Kidney tubule cell (primary cell): ENCODE measurements around the gene SPATA24.
"Not testable (repeated sequence)": the region's sequence is repeated elsewhere in the genome, so short reads cannot be mapped to it uniquely, and the experiment has no call there.

ENCODE experiments used
- DNase-seq: peaks from one replicate; pipeline ENCODE4 v3.0.0-alpha.2; 2018; ENCODE audit warnings: low spot score

The SPATA24 gene

DNA sequence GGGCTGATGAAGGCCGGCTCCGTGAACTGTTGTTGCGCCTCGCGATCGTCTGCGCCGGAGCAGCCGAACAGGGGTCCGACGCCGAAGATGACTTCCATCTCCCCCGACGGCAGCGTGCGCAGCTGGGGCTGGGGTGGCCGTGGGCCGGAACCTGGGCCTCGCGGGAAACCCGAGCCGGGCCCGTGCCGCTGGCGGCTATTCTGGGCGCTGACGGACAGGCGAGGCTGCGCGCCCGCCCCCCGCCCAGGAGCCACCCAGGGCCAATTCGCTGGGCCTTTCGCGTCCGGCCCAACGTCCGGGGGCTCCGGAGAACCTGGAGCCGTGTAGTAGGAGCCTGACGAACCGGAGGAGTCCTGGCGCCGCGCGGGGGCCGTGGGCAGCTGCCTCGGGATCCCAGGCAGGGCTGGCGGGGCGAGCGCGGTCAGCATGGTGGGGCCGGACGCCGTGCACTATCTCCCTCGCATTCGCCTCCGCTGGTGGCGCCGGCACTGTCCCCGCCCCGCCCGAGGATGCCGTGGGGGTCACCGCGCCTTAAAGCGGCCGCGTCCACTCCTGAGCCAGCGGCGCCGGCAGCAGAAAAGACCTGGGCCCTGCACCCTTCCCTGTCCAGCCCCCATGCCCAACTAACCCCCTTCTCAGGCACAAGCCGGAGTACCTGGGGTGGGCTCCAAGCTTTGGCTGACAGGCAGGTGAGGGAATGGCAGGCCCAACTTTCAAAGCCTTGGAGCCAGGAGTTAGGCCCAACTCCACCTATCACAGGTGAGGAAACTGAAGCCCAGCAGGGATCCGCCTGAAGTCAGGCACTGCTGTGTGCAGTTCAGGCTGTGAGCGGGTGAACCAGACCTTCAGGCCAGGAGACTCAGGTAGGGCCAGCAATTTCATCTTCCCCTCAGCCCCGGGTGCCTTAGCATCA is 9.0 kb downstream of the SPATA24 start, which contains the start of gene PROB1:
Gene PROB1, minus strand, starts transcription at position 451 of the 913 bp plus-strand sequence. Its CDS starts 23 bp downstream, at position 428.
- DNase-seq = no peak

DNA sequence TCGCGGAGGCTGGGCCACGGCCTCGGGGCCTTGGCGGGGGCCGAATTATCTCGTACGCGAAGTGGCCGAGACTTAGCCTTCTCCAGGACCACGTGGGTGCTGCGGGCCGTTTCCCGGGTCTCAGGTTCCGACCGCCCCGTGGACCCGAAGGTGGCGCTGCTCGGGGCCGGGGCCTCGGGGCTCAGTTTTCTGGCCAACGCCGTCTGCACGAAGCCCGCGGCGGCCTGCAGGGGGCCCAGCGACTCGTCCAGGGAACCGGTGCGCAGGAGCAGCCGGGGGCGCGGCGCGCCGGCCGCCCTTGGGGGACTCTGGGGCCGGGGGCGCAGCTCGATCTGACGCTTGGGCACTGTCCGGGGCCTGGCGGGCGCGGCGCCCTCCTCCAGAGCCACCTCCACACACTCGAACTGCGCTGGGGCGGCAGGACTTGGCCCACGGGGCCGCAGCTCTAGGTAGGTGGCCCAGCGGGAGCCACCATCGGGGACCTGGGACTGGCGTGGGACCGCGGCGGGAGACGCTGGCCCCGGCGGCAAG is 9.7 kb downstream of the SPATA24 start:
- peak; percentile 44 for DNase-seq

DNA sequence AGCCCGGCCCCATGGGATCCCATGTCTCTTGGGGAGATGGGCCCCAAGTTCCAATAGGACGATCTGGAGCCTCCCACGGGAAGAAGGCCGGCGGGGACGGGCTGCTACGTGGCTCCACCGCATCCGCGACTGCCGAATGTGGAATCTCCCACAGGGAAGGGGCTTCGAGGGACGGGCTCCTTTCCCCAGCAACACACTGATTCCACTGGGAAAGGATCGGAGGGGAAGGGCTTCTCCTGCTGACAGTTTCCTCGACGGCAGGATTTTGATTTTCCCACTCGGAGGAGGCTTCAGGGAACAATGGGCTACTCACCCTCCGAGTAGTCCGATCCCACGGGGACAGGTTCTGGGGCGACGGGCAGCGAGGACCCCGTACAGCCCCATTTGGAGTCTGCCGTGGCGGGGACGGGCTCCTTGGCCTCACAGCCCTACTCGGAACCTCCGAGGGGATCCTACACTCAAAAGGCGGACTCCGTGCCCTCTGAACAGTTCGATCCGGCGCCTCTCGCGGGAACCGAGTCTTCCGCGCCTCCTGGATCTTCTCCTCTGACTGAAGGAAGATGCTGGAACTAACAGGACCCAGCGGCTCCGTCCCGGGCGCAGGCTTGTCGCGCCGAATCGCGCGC is 10.3 kb downstream of the SPATA24 start:
- DNase-seq = no peak

DNA sequence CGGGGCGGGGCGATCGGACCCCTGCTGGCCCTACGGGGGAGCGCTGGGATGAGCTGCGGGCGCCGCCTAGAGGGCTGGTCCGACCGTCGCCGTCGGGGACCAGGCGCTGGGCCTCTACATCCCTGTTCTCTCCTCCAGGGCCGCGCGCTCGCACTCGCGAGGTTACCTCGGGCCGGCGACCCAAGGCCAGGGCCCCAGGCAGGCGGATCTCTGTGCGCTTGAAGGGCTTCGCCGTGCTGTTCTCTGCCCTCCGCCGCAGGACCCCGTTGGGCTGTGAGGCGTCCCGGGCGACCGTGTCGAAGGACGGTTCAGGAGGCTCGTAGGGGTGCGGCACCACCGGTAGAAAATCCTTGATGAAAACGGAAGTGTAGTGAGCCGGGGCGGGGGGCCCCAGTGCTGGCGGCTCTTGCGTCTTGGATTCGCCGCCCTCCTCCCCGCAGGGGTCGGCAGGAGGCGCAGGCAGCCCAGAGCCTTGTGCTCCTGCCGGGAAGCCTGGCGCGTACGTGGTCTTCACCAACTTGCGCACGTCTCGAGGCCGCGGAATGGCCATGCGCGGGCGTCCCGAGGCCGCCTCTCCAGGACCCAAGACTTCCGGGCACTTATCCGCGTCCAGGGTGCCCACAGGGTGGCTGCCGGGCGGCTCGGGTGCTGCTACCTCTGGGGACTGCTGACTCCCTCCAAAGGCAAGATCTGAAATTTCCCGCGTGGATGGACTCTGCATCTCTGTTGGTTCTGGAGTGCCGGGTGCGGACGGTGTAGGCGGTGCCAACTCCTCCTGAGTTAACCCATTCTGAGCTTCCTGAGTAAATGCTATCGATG is 11.0 kb downstream of the SPATA24 start:
- peak; percentile 54 for DNase-seq

DNA sequence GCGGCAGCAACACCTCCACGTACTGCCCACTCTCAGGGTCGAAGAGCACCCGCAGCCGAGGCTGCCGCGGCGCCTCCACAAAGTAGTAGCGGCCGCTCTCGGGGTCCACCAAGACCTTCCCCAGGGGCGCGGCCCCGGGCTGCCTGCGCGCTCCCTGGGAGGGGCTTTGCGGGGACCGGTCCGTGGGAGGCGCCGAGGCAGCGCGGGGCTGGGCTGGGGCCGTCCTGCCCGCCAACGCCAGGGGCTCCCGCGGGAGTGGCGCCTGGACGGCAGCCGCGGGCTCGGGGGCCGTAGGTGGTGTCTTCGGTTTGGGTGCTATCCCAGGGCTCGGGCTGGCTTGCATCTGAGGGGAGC is 11.6 kb downstream of the SPATA24 start:
- DNase-seq = no peak

DNA sequence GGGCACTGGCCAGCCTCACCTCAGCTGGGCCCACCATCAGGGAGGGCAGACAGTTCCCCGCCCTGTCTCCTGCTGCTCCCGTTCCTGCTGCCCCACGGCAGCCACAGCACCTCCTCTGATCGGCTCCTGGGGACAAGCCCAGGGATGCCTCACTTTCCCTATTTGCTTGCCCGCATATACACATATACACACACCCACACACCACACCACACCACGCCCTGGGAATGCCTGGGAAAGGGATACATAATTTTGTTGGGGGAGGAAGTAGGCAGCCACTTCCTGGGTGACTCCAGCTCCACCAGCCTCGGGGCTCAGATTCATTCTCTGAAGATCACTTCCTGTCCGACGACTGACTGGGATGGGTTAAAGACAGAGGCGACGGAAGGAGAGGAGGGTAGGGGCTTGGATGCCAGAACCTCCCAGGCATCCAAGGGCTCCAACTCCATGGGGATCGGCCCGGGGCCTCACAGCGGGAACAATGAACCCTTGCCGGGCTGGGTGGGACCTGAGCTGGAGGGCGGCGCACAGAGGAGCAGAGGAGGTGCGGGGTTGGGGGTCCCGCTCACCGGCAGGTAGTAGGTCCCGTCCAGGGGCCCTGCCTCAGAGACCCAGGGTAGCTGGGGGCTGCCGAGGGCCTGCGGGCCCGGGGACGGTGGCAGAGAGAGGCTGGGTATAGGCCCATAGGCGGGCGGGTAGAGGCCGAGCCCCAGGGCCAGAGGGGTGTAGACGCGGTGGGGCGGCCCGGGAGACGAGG is 12.1 kb downstream of the SPATA24 start:
- peak; percentile 50 for DNase-seq

- DNase-seq = no peak
These were observed 13.0 kb downstream of the SPATA24 start for GRCh38 chr5:139390639-139391569.

DNA sequence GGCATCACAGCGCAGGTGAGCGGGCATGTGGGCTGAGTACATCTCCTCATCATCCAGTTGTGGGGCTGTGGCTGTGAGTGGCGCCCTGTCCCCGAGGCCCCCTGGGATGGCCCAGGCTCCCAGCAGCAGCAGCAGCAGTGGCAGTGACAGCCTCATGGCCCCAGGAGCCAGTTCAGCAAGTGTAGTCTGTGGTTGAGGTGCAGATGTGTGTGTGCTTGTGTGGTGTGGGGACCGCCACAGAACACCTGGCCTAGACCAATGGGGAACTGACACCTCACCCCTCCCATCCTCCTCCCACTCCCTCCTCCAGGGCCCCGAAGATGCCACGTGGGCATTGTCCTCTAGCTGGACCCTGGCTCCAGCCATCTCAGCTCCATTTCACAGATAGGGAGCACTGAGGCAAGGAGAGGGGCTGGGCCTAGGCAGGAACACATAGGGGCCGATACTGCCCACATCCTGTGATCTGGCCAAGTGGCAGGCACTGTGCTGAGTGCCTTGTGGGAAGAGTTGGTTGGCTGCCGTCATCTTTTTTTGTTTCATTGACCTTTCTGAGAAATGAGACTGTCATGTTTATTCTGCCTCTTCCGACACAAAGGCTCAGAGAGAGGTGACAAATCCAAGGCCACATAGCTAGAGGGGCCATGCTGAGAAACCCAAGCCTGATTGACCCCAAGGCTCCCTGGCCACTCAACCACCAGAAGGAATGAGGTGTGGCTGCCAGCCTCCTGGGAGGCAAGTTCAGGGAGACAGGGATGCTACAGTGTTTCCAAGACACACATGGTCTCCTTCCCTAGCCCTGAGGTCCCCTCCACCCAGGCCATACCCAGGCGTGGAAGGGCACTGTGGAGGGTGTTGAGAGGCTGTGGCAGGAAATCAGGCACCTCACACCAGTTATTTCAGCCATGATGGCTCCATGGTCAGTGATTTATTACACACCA is 13.9 kb downstream of the SPATA24 start, which contains the start of gene MZB1:
Gene MZB1, minus strand, starts transcription at position 213 of the 938 bp plus-strand sequence. Its CDS starts 57 bp downstream, at position 156.
- no peak for DNase-seq

DNA sequence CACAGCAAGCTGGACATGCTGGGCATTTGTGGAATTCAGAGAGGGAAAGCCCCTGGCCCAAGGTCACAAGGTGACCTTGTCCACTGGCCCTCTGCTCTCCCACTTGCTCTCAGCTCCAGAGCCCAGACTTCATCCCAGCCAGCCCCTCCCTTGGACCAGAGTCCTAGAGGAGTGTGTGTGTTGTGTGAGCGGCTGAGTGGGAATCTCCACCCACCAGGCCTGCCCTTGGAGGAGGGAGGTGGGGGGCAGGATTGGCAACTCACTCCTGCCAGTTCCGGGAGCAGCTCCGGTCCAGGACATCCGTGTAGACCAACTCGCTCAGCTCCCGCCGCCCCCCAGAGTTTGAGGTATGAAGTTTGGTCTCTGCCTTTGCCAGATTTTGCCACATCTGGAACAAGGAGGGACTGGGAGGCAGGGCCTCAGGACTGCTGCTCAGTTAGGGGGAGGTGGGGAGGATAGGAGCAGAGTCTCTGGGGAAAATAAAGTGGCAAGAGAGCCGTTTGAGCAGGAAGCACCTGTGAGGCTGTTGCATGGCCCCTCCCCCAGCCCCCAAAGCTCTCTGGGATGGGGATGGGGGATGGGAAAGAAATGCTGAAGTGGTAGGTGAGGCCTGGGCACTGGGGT is 15.6 kb downstream of the SPATA24 start:
- DNase-seq = peak; percentile 74

DNA sequence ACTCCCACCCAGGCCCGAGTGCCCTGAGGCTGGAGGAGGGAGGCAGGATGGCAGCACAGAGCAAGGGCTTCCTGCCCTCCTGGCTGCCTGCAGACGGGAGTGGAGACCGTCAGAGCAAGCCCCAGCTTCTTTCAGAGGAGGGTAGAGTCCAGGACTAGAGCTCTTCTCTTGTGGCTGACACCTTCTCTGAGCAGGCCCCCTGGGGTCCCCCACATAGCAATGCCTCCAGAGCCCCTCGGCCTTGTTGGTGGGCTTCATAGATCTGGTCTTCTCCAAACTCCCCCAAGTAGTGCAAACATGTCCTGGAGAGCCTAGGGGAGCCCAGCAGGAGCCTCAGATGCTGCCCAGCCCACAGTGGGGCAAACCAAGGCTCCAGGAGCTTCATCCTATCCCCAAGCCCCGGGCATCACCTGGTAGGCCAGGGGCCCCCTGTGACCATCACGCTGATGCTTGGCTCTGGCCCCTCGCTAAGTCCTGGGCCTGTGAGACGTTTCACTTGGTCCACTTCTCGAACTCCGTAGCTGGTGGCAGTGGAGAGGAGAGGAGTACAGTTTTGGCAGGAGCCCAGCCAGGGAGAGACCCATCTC is 16.2 kb downstream of the SPATA24 start:
- DNase-seq = no peak

DNA sequence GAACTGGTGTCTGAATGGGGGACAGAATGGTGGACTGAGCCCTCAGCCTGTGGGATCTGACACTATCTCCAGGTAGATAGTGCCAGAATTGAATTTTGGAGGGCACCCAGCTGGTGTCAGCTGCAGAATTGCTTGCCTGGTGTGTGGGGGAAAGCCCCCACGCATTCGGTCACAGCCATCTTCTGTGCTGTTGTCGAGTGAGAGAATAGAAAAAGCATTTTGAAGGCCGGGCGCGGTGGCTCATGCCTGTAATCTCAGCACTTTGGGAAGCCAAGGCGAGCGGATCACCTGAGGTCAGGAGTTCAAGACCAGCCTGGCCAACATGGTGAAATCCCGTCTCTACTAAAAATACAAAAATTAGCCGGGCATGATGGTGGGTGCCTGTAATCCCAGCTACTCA is 16.9 kb downstream of the SPATA24 start:
- not testable (repeated sequence) for DNase-seq

- DNase-seq = no peak
These were observed 17.8 kb downstream of the SPATA24 start for GRCh38 chr5:139386050-139386438.

GRCh38 chr5:139385061-139386049 is 18.5 kb downstream of the SPATA24 start:
- DNase-seq = no peak

GRCh38 chr5:139384591-139385051 is 19.3 kb downstream of the SPATA24 start:
- DNase-seq = no peak

- no peak for DNase-seq
These were observed 19.8 kb downstream of the SPATA24 start for GRCh38 chr5:139383993-139384590.

DNA sequence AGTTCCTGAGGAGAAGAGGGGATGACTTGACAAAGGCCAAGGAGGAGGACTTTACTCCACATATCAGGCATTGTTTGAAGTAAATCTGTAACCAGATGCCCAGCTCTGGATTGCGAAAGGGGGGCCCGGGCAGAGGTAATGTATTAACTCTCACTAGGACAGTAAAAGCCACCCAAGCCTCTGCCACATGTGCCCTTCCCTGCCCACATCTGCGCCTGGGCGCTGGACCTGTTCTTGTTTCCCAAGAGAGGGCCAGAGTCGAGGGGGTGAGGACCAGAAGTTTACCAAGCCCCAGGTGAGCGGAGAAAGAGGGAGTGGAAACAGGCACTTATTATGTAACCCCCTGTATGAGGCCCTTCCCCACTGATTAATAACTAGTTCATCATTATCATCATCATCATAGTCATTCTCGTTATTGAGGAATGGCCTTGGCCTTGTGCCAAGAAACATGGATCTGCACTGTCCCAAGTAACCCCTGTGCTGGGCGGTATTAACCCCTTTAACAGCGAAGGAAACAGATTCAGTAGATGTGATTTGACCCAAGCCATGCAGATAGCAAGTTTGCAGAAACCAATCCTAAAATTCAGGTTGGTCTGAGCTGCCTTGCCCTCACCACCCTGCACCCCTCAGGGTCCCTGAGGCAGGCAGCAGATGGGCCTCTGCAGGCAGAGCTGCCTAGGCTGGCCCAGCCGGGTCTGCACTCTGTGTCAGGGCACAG is 20.5 kb downstream of the SPATA24 start, which contains the start of gene SLC23A1:
Gene SLC23A1, minus strand, starts transcription at position 23 of the 718 bp plus-strand sequence. CDS start 44 bp downstream, outside the sequence.
- peak; percentile 74 for DNase-seq
